ENCODE results near the gene LHPP. TPM values are rescaled to one million over a fixed set of nuclear protein-coding genes. Genes with fewer than 3 reads are reported as not detected.

Gene LHPP
- total and polyA plus RNA-seq, 4 donors = 15.0 to 58.3 (median 35.9) TPM

DNA sequence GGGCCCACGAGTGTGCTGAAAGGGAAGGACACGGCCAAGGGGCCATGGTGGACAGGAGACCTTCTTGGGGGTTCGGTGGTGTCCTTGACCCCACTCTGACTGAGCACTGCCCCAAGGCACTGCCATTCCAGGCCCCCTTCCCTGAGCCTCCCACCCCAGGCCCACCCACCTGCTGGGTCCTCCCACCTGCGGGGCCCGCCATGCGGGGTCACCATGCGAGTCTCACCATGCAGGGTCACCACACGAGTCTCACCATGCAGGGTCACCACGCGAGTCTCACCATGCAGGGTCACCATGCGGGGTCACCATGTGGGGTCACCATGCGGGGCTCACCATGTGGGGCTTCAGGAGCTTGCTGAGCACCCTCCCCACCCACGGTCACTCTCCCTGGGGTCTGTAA, 76.3 kb downstream of the LHPP start:
- 77% methylated on average over 9 of the region's 13 CpGs for WGBS (ENCODE audit: insufficient coverage)
- Histone ChIP-seq H3K9me3 (ENCODE audit: control insufficient read depth, insufficient read depth, low read length) (no peaks in the 10 kb centered on the region), H3K4me3 (ENCODE audit: low read depth, low read length) (no peak overlapping the region), H3K27ac (ENCODE audit: low read depth, low read length) (no peak overlapping the region), H3K36me3 (ENCODE audit: control insufficient read depth, insufficient read depth, low read length) (peaks cover 40% of the 10 kb centered on the region), H3K27me3 (ENCODE audit: control insufficient read depth, insufficient read depth, low read length) (no peaks in the 10 kb centered on the region), H3K4me1 (ENCODE audit: control insufficient read depth, insufficient read depth, low read length) (peaks cover 36% of the 10 kb centered on the region)
- no peak for DNase-seq (ENCODE audit: low read depth in 4 of 6, low spot score in 6 of 6)

DNA sequence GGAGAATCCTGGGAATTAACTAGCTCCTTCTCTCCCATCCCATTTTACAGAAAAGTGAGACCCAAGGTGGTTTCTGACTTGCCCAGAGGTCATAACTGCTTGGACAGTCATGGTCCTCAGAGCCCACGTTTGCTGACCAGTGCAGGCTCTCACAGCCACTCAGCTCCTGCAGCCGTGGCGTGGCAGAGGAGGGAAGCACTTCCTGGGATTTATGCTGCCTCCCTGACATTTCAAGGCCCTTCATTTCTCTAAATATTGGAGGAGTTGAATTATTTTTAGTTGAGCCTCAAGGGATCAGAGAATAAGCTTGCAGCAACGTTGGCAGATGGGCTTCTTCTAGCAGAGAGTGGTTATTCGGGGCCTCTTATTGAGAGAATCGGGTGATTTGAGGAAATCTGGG, 77.1 kb downstream of the LHPP start:
- H3K27me3 ChIP-seq (ENCODE audit: control insufficient read depth, insufficient read depth, low read length) = no peaks in the 10 kb centered on the region
- no peak overlapping the region for H3K4me3 ChIP-seq (ENCODE audit: low read depth, low read length)
- H3K36me3 ChIP-seq (ENCODE audit: control insufficient read depth, insufficient read depth, low read length) = peaks cover 43% of the 10 kb centered on the region
- peak in 1 of 6 donors; percentile 25 for DNase-seq (ENCODE audit: low read depth in 4 of 6, low spot score in 6 of 6)
- H3K27ac ChIP-seq (ENCODE audit: low read depth, low read length) = no peak overlapping the region
- no peaks in the 10 kb centered on the region for H3K9me3 ChIP-seq (ENCODE audit: control insufficient read depth, insufficient read depth, low read length)
- 90% methylated on average over 5 of the region's 6 CpGs for WGBS (ENCODE audit: insufficient coverage)
- H3K4me1 ChIP-seq (ENCODE audit: control insufficient read depth, insufficient read depth, low read length) = peaks cover 36% of the 10 kb centered on the region

DNA sequence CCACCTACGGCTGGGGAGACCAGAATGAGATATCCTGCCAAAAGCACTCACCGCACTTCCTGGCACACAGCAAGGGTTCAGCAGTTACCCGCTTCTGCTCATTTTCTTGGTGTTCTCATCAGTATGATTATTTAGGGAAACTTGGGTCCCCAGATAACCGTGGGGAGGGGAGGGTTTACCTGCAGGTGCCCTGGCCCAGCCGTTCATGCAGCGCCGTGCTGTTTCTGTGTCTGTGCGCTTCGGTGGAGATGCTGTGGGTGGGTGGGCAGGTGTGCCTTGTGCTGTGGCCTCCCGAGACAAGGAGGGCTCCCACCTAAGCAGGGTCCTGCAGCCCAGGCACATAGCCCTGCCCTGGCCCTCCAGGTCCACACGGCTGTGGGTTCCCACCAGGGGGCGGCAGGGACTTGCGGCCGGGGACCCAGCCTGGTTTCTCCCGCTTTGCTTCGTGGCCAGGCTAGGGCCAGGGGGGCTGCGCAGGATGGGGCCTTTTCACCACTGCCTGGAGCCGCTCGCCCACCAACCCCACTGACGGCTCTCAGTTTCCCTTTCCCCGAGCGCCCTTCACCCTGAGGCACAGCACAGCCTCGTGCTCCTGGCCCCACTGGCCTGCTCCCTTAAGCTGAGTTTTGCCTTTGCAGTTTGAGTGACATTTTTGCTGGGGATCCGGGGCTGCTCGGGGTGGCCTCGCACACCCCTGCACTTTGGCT, 78.5 kb downstream of the LHPP start:
- WGBS (ENCODE audit: insufficient coverage) = 47% methylated on average over 23 of the region's 26 CpGs
- Histone ChIP-seq H3K36me3 (ENCODE audit: control insufficient read depth, insufficient read depth, low read length) (peaks cover 36% of the 10 kb centered on the region), H3K4me3 (ENCODE audit: low read depth, low read length) (no peak overlapping the region), H3K27ac (ENCODE audit: low read depth, low read length) (no peak overlapping the region), H3K9me3 (ENCODE audit: control insufficient read depth, insufficient read depth, low read length) (no peaks in the 10 kb centered on the region), H3K27me3 (ENCODE audit: control insufficient read depth, insufficient read depth, low read length) (no peaks in the 10 kb centered on the region), H3K4me1 (ENCODE audit: control insufficient read depth, insufficient read depth, low read length) (peaks cover 43% of the 10 kb centered on the region)
- peak in 2 of 6 donors; percentile 74 to 76 for DNase-seq (ENCODE audit: low read depth in 4 of 6, low spot score in 6 of 6)

DNA sequence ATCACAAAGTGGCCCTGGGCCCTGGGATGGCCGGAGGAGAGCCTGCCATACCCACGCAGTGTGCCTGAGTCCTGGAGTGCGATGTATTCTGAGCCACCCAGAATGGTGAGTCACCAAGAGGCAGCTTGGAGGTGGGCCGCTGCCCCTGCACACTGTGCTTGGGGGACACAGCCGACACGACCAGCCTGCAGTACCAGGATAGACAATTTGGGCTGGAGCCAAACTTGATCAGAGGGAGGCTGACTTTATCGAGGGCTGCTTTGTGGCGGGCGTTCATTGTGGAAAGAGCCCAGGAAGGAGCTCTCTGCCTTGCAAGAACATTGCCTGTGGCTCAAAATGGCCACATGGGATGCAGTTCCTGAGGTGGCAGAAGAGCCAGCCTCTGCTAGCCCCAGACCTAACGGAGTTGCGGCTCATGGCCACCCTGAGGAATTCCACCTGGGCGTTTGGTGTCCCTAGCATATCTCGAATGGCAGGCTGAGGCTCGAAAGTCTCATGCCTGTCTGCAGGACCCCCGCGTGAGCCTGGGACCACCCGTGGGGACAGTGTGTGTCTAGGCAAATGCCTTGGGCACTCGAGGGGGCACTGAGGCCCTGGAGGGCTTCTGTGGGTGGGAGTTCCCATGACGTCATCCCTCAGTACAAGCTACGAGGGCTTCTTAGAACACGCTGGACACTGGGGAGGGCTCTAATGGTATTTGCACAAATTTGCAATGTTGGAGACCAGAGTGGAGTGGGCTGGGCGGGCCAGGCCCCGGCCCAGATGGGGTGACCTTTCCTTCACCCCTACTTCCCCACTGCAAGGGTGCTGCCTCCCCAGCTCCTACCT, 79.7 kb downstream of the LHPP start:
- DNase-seq (ENCODE audit: low read depth in 4 of 6, low spot score in 6 of 6) = peak in 1 of 6 donors; percentile 46
- Histone ChIP-seq H3K9me3 (ENCODE audit: control insufficient read depth, insufficient read depth, low read length) (no peaks in the 10 kb centered on the region), H3K36me3 (ENCODE audit: control insufficient read depth, insufficient read depth, low read length) (peaks cover 31% of the 10 kb centered on the region), H3K4me3 (ENCODE audit: low read depth, low read length) (no peak overlapping the region), H3K27me3 (ENCODE audit: control insufficient read depth, insufficient read depth, low read length) (no peaks in the 10 kb centered on the region), H3K27ac (ENCODE audit: low read depth, low read length) (no peak overlapping the region), H3K4me1 (ENCODE audit: control insufficient read depth, insufficient read depth, low read length) (peaks cover 46% of the 10 kb centered on the region)
- WGBS (ENCODE audit: insufficient coverage) = 71% methylated on average over 20 of the region's 23 CpGs

DNA sequence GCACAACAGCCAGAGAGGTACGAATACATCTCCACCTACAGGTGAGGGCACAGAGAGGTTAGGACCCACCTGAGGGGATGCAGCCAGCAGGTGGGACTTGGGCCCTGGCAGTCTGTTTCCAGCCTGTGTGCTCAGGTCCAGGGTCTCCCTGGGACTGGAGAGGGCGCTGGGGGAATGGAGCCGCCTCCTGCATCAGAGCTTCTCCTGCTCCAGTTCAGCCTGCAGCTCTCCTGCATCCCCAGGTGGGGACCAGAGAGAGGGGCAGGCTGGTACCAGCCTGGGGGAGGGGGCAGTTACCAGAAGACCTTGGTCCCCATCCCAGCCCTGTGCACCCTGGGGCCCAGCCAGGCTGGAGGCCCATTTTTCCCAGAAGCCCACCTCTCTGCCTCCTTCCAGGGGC, 80.7 kb downstream of the LHPP start:
- Histone ChIP-seq H3K4me3 (ENCODE audit: low read depth, low read length) (no peak overlapping the region), H3K4me1 (ENCODE audit: control insufficient read depth, insufficient read depth, low read length) (peaks cover 43% of the 10 kb centered on the region)
- DNase-seq (ENCODE audit: low read depth in 4 of 6, low spot score in 6 of 6) = no peak

DNA sequence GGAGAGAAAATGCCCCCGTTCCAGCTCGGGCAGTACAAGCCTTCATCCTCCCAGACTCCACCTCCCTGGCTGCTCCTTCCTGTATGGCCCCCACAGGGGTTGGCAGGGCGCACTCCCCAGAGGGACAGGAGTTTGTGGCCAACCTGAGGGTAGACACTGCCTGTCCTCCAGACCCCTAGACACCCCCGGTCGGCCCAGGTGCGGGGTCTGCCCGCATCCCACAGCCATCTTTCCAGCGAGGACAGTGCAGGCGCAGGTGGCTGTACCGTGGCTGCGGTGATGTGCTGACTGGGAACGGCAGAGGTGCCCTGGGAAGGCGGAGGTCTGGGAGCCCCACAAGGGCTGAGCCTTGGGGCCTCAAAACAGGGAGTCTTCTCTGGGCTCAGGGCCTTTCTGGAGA, 81.5 kb downstream of the LHPP start:
- Histone ChIP-seq H3K27me3 (ENCODE audit: control insufficient read depth, insufficient read depth, low read length) (no peaks in the 10 kb centered on the region), H3K9me3 (ENCODE audit: control insufficient read depth, insufficient read depth, low read length) (no peaks in the 10 kb centered on the region), H3K4me1 (ENCODE audit: control insufficient read depth, insufficient read depth, low read length) (peaks cover 40% of the 10 kb centered on the region), H3K36me3 (ENCODE audit: control insufficient read depth, insufficient read depth, low read length) (peaks cover 25% of the 10 kb centered on the region), H3K27ac (ENCODE audit: low read depth, low read length) (no peak overlapping the region), H3K4me3 (ENCODE audit: low read depth, low read length) (no peak overlapping the region)
- DNase-seq (ENCODE audit: low read depth in 4 of 6, low spot score in 6 of 6) = no peak
- WGBS (ENCODE audit: insufficient coverage) = 88% methylated on average over 12 of the region's 13 CpGs

More for the DNA sequence above, 80.7 kb downstream of the LHPP start:
- Histone ChIP-seq H3K27me3 (ENCODE audit: control insufficient read depth, insufficient read depth, low read length) (no peaks in the 10 kb centered on the region), H3K27ac (ENCODE audit: low read depth, low read length) (no peak overlapping the region), H3K36me3 (ENCODE audit: control insufficient read depth, insufficient read depth, low read length) (peaks cover 26% of the 10 kb centered on the region), H3K9me3 (ENCODE audit: control insufficient read depth, insufficient read depth, low read length) (no peaks in the 10 kb centered on the region)
- 90% methylated on average over 1 of the region's 3 CpGs for WGBS (ENCODE audit: insufficient coverage)

DNA sequence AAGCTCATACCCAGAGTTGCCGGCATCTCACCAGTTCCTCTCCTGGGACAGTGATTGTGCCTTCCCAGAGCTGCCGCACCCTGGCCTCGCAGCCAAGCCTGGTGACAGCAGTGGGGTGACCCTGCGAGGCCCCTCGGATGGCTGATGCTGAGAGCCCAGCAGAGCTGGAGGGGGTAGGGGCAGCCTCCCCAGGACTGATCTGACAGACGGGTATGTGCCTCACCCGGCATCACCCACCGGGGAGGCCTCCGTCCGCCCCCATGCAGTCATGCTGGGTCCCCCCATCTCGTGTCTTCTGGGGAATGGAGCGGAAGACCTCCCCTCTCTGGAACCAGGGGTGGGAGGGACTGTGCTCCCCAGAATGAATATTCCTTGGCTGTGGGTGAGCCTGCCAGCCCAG, 82.3 kb downstream of the LHPP start:
- Histone ChIP-seq H3K27me3 (ENCODE audit: control insufficient read depth, insufficient read depth, low read length) (no peaks in the 10 kb centered on the region), H3K4me3 (ENCODE audit: low read depth, low read length) (no peak overlapping the region), H3K9me3 (ENCODE audit: control insufficient read depth, insufficient read depth, low read length) (no peaks in the 10 kb centered on the region), H3K27ac (ENCODE audit: low read depth, low read length) (no peak overlapping the region), H3K4me1 (ENCODE audit: control insufficient read depth, insufficient read depth, low read length) (peaks cover 36% of the 10 kb centered on the region), H3K36me3 (ENCODE audit: control insufficient read depth, insufficient read depth, low read length) (peaks cover 24% of the 10 kb centered on the region)
- 88% methylated on average over 12 of the region's 12 CpGs for WGBS (ENCODE audit: insufficient coverage)
- no peak for DNase-seq (ENCODE audit: low read depth in 4 of 6, low spot score in 6 of 6)

DNA sequence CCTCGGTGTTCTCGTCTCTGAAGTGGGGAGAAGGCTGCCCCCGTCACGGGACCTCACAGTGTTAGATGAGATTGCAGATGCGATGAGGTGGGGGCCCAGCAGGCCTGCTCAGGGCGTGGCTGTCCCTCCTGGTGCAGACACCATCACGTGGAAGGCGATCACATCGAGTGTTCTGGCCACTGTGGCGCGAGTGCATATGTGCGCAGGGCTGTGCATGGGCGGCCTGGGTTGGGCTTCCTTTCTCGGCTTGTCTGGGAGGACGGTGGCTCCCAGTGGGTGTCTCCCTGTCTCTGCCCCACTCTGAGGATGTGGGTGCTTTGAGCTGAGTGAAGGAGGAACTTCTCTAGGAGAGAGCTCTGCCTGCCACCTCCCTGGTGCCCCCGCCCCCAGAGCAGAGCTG, 83.1 kb downstream of the LHPP start:
- no peak for DNase-seq (ENCODE audit: low read depth in 4 of 6, low spot score in 6 of 6)
- H3K36me3 ChIP-seq (ENCODE audit: control insufficient read depth, insufficient read depth, low read length) = peaks cover 28% of the 10 kb centered on the region
- H3K4me1 ChIP-seq (ENCODE audit: control insufficient read depth, insufficient read depth, low read length) = peaks cover 36% of the 10 kb centered on the region
- no peak overlapping the region for H3K27ac ChIP-seq (ENCODE audit: low read depth, low read length)
- H3K27me3 ChIP-seq (ENCODE audit: control insufficient read depth, insufficient read depth, low read length) = no peaks in the 10 kb centered on the region
- no peaks in the 10 kb centered on the region for H3K9me3 ChIP-seq (ENCODE audit: control insufficient read depth, insufficient read depth, low read length)
- no peak overlapping the region for H3K4me3 ChIP-seq (ENCODE audit: low read depth, low read length)
- 91% methylated on average over 16 of the region's 16 CpGs for WGBS (ENCODE audit: insufficient coverage)

DNA sequence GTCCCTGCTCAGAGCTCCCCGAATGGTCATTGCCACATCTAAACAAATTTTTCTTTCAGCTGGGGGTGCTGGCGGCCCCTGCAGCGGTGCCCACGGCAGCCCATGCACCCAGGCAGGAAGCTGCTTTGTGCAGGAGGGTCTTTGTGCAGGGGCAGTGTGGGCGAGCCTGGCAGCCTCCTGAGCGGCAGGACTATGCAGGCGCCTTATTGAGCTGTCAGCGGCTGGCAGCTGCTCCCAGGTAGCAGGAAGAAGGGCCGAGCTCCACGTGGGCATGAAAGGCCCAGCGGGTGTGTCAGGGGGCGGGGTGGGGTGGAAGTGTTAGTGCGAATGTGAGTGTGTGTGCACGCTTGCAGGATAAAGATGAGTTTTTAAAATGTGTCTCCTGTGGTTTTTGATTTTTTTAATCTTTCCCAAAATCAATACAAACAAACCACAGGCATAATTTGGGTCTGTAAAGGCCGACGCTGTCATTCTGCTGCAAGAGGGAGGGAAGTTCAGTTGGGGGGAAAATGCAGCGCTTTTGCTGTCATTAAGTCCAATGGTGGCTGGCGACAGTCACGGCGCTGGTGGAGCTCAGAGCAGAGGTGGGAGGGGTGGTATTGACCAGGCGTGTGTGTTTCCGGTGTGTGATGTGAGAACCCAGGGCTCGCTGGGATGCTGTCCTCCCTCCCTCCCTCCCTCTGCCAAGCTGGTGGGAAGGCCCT, 83.9 kb downstream of the LHPP start:
- no peak overlapping the region for H3K4me3 ChIP-seq (ENCODE audit: low read depth, low read length)
- 23% methylated on average over 11 of the region's 23 CpGs for WGBS (ENCODE audit: insufficient coverage)

More for the DNA sequence above, 83.9 kb downstream of the LHPP start:
- H3K27ac ChIP-seq (ENCODE audit: low read depth, low read length) = no peak overlapping the region
- peaks cover 36% of the 10 kb centered on the region for H3K4me1 ChIP-seq (ENCODE audit: control insufficient read depth, insufficient read depth, low read length)
- no peaks in the 10 kb centered on the region for H3K9me3 ChIP-seq (ENCODE audit: control insufficient read depth, insufficient read depth, low read length)
- H3K27me3 ChIP-seq (ENCODE audit: control insufficient read depth, insufficient read depth, low read length) = no peaks in the 10 kb centered on the region
- DNase-seq (ENCODE audit: low read depth in 4 of 6, low spot score in 6 of 6) = peak in 2 of 6 donors; percentile 48 to 66
- H3K36me3 ChIP-seq (ENCODE audit: control insufficient read depth, insufficient read depth, low read length) = peaks cover 35% of the 10 kb centered on the region

Data from spinal cord (tissue), 10 donors.